Measurements from ENCODE around the gene MRPL30.
"Not testable (repeated sequence)": the region's sequence is repeated elsewhere in the genome, so short reads cannot be mapped to it uniquely, and the experiment has no call there.

MRPL30 gene

GRCh38 chr2:99180755-99181623, at the start of gene MRPL30, which contains the start of gene MITD1:
Gene MRPL30, plus strand, starts transcription at chr2:99181184. Its CDS starts 5,020 bp downstream, at chr2:99186204.
Gene MITD1, minus strand, starts transcription at chr2:99181058. Its CDS starts 77 bp downstream, at chr2:99180981.
- peak; percentile 77 to 89 for DNase-seq (ENCODE audit: low read depth in 1 of 2, low spot score in 1 of 2)

GRCh38 chr2:99135044-99135556, 45.9 kb upstream of the MRPL30 start:
- not testable (repeated sequence) for DNase-seq (ENCODE audit: low read depth in 1 of 2, low spot score in 1 of 2)

- no peak for DNase-seq (ENCODE audit: low read depth in 1 of 2, low spot score in 1 of 2)
Observed at GRCh38 chr2:99139003-99139402, 42.0 kb upstream of the MRPL30 start.

DNA sequence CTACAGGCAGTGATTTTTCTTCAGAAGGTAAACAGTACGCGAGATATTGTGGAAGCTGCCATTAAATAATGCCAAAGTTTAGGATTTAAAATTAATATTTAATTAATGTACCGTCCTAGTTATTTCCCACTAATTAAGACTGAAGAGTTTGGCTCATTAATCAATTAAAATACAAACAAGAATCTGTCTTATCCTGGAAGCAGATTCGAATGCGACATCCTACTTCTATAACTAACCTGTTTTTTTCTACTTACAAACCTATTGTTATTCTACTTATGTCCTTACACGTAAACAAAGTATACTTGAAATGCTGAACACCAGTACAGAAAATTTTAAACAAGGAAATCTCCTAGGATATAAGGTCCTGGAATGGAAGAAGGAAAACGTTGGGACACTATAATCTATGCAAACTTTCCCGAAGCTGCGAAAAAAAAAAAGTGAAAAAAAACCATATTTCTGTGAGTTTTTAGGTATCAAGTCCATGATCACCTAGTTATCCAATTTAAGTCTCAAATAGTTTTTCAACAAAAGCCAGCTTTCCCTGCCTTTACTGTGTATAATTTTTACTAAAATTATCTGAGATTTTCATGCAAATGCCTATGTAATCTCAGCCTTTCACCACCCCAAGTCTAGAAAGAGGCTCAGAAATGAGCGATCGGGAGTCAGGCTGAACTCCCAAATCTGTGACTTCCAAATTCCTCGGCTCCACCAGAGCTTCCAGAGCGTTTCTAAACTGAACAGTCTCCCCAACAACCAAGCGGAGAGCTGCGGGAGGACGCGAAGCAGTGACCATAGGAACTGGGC, 40.7 kb upstream of the MRPL30 start:
- DNase-seq (ENCODE audit: low read depth in 1 of 2, low spot score in 1 of 2) = no peak

DNA sequence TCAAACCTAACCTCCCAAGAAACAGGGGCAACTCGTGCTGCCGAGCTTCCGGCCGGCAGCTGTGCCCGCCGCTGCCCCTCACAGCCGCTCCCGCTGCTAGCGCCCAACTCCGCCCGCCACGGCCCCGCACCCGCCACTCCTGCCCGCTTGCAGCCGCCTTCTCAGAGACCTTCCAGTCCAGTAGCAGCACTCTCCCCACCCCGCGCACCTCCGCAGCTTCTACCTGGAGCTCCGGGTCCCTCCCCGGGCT, 40.2 kb upstream of the MRPL30 start:
- DNase-seq (ENCODE audit: low read depth in 1 of 2, low spot score in 1 of 2) = no peak

GRCh38 chr2:99141110-99142108, 39.6 kb upstream of the MRPL30 start, which contains the start of gene C2orf15:
Gene C2orf15, plus strand, starts transcription at chr2:99141707. Its CDS starts 8,852 bp downstream, at chr2:99150559.
- DNase-seq (ENCODE audit: low read depth in 1 of 2, low spot score in 1 of 2) = peak; percentile 92 to 93

DNA sequence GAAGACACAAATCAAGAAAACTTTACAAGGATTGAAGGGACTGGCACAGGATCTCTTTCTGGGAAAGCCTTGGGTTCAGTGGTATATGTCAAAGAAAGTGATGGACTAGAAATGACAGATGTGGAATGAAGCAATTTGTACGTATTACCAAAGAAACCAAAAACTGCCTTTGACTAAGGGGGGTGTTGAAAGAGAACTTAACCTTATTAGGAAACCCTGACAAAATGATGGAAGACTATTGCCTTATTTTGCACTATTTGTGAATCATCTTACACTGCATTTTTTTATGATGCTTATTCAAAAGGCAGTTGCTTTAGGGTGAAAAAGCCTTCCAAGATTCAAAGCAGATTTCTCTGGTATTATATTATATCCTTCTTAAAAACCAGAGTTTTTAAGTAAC, 30.3 kb upstream of the MRPL30 start:
- DNase-seq (ENCODE audit: low read depth in 1 of 2, low spot score in 1 of 2) = no peak

GRCh38 chr2:99152199-99152895, 28.6 kb upstream of the MRPL30 start:
- DNase-seq (ENCODE audit: low read depth in 1 of 2, low spot score in 1 of 2) = no peak

- DNase-seq (ENCODE audit: low read depth in 1 of 2, low spot score in 1 of 2) = no peak
Observed at GRCh38 chr2:99153921-99154604, 26.9 kb upstream of the MRPL30 start.

- DNase-seq (ENCODE audit: low read depth in 1 of 2, low spot score in 1 of 2) = peak; percentile 76 to 90
Observed at GRCh38 chr2:99154643-99155536, 26.1 kb upstream of the MRPL30 start, which contains the start of the genes LIPT1 and TSGA10. Gene LIPT1, plus strand, starts transcription at chr2:99154967. Its CDS starts 6,991 bp downstream, at chr2:99161958. Gene TSGA10, minus strand, starts transcription at chr2:99154942. Its CDS starts 45,503 bp downstream, at chr2:99109439.

DNA sequence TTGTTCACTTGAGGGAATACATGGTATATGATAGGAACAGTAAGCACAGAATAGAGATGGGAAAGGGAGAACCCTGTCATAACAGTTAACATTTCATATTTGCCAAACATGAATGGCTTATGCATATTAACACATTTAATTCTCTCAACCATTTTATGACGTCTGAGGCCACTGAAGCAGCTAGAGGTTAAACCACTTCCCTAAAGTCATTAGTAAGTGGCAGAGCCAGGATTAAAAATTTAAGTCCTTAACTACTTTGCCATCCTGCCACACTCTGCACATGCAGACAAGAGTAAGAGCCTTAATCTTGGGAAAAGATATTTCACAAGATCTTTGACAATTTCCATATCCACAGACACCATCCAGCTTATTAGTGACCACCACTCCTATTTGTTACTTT, 24.1 kb upstream of the MRPL30 start:
- DNase-seq (ENCODE audit: low read depth in 1 of 2, low spot score in 1 of 2) = no peak

DNA sequence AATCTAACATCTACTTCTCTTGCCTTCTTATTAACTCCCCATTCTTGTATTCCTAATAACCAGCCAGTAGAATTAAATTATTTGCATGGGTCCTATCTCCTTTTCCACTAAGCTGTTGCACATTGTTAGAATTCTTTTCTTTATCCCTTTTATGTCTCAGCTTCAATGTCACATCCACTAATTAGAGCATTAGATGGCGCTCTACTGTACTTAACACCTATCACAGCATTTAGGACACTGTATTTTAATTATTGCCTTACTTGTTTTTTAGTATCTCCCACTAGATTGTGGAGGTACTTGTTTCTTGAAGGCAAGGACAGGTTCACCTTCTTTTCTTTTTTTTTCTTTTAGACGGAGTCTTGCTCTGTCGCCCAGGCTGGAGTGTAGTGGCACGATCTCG, 22.4 kb upstream of the MRPL30 start:
- DNase-seq (ENCODE audit: low read depth in 1 of 2, low spot score in 1 of 2) = no peak

DNA sequence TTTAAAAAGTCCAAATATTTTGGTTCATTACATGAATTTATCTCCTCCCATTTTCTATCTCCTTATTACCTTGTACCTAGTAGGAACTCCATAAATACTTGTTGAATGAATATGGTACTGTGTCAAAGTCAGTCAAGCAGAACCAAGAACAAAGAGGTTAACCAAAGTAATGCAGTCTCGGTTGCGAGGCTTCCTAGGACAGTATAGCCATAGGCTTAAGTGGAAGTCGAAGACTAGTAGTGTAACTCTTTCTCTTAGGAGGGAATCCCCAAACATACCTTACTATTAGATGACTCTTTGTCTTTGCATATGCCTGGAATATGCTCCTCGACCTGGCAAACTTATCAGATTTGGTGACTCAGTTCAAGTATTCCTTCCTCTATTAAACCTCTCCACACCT, 21.4 kb upstream of the MRPL30 start:
- no peak for DNase-seq (ENCODE audit: low read depth in 1 of 2, low spot score in 1 of 2)

DNA sequence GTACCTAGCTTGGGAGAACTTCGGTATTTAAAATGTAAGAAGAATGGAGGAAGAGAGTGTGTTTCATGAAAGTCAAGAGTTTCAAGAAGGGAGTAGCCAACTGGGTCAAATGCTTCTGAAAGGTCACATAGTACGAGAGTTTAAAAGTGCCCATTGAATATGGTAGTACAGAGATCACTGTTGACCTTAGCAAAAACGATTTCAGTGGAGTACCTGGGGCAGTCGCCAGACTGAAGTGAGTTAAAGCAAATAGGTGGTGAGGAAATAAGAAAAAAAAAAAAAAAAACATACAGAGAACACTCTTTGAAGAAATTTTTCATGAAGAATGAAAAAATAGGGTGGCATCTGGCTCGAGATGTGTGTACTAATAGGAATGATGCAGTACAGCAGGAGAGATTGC, 14.8 kb upstream of the MRPL30 start:
- DNase-seq (ENCODE audit: low read depth in 1 of 2, low spot score in 1 of 2) = no peak

DNA sequence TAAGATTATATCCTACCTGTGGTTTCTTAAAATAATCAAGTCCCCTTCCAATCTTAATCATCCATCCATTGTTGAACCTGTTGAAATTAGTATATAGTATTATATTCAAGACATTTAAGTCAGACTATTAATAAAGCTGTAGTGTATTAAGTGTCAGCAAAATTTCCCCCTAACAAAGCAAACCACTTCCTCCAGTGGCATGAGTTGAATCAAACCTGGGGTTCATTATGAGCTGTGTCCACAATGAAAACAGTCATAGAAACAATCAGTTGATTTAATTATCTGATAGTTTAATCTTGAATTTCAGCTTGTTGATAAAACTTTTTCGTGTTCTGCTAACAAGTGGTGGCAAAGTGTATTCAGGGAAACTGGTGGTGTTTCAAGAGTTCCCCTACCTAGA, 11.4 kb upstream of the MRPL30 start:
- no peak for DNase-seq (ENCODE audit: low read depth in 1 of 2, low spot score in 1 of 2)

DNA sequence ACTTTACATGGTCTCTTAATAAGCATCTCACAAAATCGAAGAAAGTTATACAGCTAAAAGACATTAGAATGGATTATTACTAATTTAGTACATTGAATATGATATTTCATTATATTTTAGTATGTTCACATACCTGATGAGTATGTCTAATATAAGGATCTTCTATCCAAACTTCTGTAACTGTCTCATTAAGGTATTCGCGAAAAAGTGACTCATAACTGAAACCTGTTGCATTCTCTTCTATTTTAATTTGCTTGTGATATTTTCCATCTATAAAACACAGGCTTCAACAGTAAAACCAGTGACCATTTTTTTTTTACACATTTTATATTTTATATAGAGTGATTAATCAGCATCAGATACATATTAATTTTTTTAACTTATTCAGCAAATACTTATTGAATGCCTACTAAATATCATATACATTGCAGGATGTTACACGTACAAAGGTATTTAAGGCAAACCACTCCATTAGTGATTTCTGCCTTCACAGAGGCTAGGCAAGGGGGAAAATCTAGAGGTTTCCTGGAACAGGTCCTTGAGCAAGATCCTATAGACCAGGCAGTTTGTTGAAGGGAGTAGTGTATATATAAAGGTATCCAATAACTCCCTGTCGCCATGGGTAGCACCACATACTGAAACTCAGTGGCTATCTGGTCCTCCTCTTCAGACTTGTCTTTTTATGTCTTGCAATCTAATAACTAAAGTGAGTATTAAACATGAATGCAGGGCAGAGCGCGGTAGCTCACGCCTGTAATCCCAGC, 9.4 kb upstream of the MRPL30 start:
- DNase-seq (ENCODE audit: low read depth in 1 of 2, low spot score in 1 of 2) = no peak

GRCh38 chr2:99181624-99182000, 628 bp downstream of the MRPL30 start:
- no peak for DNase-seq (ENCODE audit: low read depth in 1 of 2, low spot score in 1 of 2)

DNA sequence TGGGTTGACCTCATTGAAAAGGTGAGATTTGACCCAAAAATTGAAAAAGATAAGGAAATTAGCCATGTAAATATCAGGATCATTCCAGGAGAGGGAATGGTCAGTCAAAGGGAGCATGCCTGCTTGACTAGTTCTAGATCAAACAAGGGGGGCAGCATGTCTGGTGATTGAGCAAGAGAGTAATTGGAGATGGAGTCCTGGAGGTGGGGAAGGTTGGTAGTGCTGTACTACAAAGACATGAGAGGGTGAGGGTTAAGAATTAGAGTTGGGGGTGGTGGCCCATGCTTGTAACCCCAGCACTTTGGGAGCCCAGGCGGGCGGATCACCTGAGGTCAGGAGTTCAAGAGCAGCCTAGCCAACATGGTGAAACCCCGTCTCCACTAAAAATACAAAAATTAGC, 2.0 kb downstream of the MRPL30 start:
- DNase-seq (ENCODE audit: low read depth in 1 of 2, low spot score in 1 of 2) = no peak

Data from activated CD4-positive, alpha-beta T cell treated with anti-CD3 and anti-CD28 coated beads, Interleukin-2, amount 50 U/mL, for 24 hours (primary cell).